ENCODE measurements around the gene LRTM1. TPM values are rescaled to one million over a fixed set of nuclear protein-coding genes. Genes with fewer than 3 reads are reported as not detected.

Gene LRTM1
- total RNA-seq, result not detected

GRCh38 chr3:54928046-54928770 is at the start of gene LRTM1:
TSS of gene LRTM1 (minus strand) at chr3:54928059. CDS start at chr3:54927911, 148 bp downstream.
- Histone ChIP-seq H3K4me3 (no peak within 1 kb of the TSS), H3K9me3 (no peaks in the 10 kb centered on the region), H3K36me3 (no peaks in the 10 kb centered on the region), H3K4me1 (no peaks in the 10 kb centered on the region), H3K27me3 (no peaks in the 10 kb centered on the region), H3K27ac (replicated peaks in 1 of 4) (no peak within 1 kb of the TSS)
- WGBS, result 72% methylated on average over 14 of the region's 14 CpGs
- intact Hi-C loops (cut with DNase I), result no loop called here
- TF ChIP-seq POLR2AphosphoS5 (IDR thresholded peaks at IDR 0.05) (no peak), POLR2A (IDR thresholded peaks at IDR 0.05; ENCODE audit: low read depth) (no peak)
- no peak for DNase-seq (ENCODE audit: extremely low spot score)

GRCh38 chr3:54977439-54977838 is 49.6 kb upstream of the LRTM1 start:
- H3K36me3 ChIP-seq, result no peaks in the 10 kb centered on the region
- H3K9me3 ChIP-seq, result no peaks in the 10 kb centered on the region
- H3K4me1 ChIP-seq, result no peaks in the 10 kb centered on the region
- TF ChIP-seq EP300 (IDR thresholded peaks at IDR 0.05) (no peak), POLR2A (IDR thresholded peaks at IDR 0.05; ENCODE audit: low read depth) (no peak), CTCF (IDR thresholded peaks at IDR 0.05) (no peak), POLR2AphosphoS5 (IDR thresholded peaks at IDR 0.05) (no peak)
- intact Hi-C loops (cut with DNase I), result no loop called here
- DNase-seq (ENCODE audit: extremely low spot score), result no peak
- WGBS, result 95% methylated on average over 1 of the region's 1 CpG
- no peaks in the 10 kb centered on the region for H3K27me3 ChIP-seq
- H3K27ac ChIP-seq (replicated peaks in 1 of 4), result no peak overlapping the region
- H3K4me3 ChIP-seq, result no peak overlapping the region

GRCh38 chr3:54970895-54971294 is 43.0 kb upstream of the LRTM1 start:
- Histone ChIP-seq H3K4me3 (no peak overlapping the region), H3K36me3 (no peaks in the 10 kb centered on the region), H3K27me3 (no peaks in the 10 kb centered on the region), H3K27ac (replicated peaks in 1 of 4) (no peak overlapping the region), H3K4me1 (peaks cover 0 to 2% (median 0%) of the 10 kb centered on the region in 4 donors), H3K9me3 (no peaks in the 10 kb centered on the region)
- TF ChIP-seq POLR2AphosphoS5 (IDR thresholded peaks at IDR 0.05) (no peak), EP300 (IDR thresholded peaks at IDR 0.05) (no peak), POLR2A (IDR thresholded peaks at IDR 0.05; ENCODE audit: low read depth) (no peak), CTCF (IDR thresholded peaks at IDR 0.05) (no peak)
- DNase-seq (ENCODE audit: extremely low spot score), result no peak
- intact Hi-C loops (cut with DNase I), result no loop called here
- WGBS, result 15% methylated on average over 1 of the region's 1 CpG

- Histone ChIP-seq H3K36me3 (no peaks in the 10 kb centered on the region), H3K4me3 (no peak overlapping the region), H3K27ac (replicated peaks in 1 of 4) (no peak overlapping the region), H3K9me3 (no peaks in the 10 kb centered on the region), H3K27me3 (no peaks in the 10 kb centered on the region), H3K4me1 (peaks cover 0 to 8% (median 0%) of the 10 kb centered on the region in 4 donors)
- DNase-seq (ENCODE audit: extremely low spot score), result no peak
- TF ChIP-seq EP300 (IDR thresholded peaks at IDR 0.05), result no peak
- TF ChIP-seq CTCF (IDR thresholded peaks at IDR 0.05), result no peak
- no peak for TF ChIP-seq POLR2A (IDR thresholded peaks at IDR 0.05; ENCODE audit: low read depth)
- no peak for TF ChIP-seq POLR2AphosphoS5 (IDR thresholded peaks at IDR 0.05)
- WGBS, result 93% methylated on average over 3 of the region's 3 CpGs
- intact Hi-C loops (cut with DNase I), result no loop called here
Measured at GRCh38 chr3:54969652-54970051, 41.8 kb upstream of the LRTM1 start.

GRCh38 chr3:54968546-54969172 is 40.8 kb upstream of the LRTM1 start:
- no peaks in the 10 kb centered on the region for H3K27me3 ChIP-seq
- intact Hi-C loops (cut with DNase I), result no loop called here
- peaks cover 0 to 8% (median 0%) of the 10 kb centered on the region in 4 donors for H3K4me1 ChIP-seq
- no peaks in the 10 kb centered on the region for H3K36me3 ChIP-seq
- TF ChIP-seq POLR2A (IDR thresholded peaks at IDR 0.05; ENCODE audit: low read depth) (no peak), CTCF (IDR thresholded peaks at IDR 0.05) (no peak), EP300 (IDR thresholded peaks at IDR 0.05) (no peak), POLR2AphosphoS5 (IDR thresholded peaks at IDR 0.05) (no peak)
- H3K27ac ChIP-seq (replicated peaks in 1 of 4), result no peak overlapping the region
- no peak overlapping the region for H3K4me3 ChIP-seq
- WGBS, result 92% methylated on average over 5 of the region's 5 CpGs
- no peaks in the 10 kb centered on the region for H3K9me3 ChIP-seq
- DNase-seq (ENCODE audit: extremely low spot score), result no peak

All from esophagus muscularis mucosa (tissue), 4 donors.